HG03571 (cell line): Measurements from ENCODE around the gene RETREG1.
"Not testable (repeated sequence)": the region's sequence is repeated elsewhere in the genome, so short reads cannot be mapped to it uniquely, and the experiment has no call there.

Source experiments
- ATAC-seq: cut with Tn5 transposase; IDR thresholded peaks from one replicate; pipeline ENCODE4 v1.9.1; 2021; ENCODE audit not compliant: unreplicated experiment

Gene RETREG1

DNA sequence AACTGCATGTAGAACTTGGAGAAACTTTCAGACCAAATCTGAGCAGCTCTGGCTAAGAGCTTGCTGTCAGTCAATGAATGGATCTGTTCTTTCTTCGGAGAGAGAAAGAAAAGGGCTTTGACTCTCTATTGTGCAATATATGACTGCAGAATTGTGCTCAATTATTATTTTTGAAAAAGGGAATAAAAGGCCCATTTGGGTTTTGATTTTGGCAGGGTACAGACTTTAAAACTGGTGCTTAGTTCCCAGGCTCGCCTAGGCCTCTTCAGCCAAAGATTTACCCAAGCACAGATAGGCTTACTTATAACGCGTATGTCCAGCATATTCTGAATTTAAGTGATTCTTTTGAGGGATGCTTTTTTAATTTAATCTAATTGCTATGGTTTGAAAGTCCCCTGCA, 59.3 kb downstream of the RETREG1 start:
- ATAC-seq, result no peak

DNA sequence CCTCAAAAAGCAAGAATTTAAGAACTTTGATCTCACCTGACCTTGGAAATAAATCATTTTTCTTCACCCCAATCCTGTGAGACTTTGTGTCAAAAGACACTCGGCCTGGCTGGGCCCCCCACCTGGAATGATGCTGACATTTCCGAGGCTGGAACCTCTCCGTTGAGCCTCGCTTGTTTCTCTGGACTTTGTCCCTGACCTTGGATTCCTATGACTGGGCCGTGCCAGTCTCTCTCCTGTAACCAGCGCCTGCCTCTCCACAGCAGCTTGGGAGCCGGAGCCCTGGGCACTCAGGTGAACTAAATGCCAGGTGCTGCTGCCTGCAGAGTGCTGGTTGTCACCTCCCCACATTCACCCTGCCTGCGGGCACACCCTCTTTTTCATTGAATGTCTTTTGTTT, 62.7 kb downstream of the RETREG1 start:
- no peak for ATAC-seq

DNA sequence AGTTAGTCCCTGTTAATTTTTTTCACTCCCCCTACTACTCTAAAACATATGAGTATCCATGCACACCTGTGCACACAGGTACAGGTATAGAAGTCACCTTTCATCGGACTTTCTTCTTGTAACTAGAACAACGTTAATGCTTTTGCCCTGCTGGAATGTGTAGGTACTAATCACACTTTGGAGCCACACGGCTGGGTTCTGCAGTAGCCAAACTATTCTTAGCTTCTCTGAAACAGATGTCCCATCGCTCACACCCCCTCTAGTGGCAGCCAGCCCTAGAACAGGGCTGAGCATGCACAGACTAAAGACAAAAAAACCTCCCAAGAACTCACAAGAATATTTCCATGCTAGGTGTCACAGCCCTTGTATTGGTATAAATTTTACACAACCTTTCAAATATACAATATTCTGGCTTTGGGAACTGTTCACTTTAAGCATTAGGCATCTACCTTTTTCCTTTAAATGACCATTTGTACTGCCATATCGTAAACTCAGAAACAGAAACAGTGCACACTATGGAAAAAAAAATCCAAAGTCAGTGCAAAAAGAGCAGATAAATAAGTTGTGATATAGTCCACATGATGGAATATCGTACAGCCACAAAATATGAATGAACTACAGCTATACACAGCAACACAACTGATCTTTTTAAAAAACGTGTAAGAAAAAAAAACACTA, 64.0 kb downstream of the RETREG1 start:
- peak; percentile 59 for ATAC-seq

DNA sequence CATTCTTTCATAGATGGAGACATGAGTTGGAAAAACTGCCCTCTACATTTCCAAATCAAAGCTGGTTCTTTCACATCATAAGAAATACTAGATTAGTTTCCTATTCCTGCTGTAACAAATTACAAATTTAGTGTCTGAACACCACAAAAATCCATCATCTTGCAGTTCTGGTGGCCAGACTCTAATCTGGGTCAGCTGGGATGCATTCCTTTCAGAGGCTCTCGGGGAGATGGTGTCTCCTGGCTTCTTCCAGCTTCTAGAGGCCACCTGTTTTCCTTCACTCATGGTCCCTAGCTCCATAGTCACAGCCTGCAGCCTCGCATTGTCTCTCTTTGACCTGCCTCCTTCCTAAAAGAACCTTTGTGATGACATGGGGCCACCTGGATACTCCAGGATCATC, 65.2 kb downstream of the RETREG1 start:
- no peak for ATAC-seq

DNA sequence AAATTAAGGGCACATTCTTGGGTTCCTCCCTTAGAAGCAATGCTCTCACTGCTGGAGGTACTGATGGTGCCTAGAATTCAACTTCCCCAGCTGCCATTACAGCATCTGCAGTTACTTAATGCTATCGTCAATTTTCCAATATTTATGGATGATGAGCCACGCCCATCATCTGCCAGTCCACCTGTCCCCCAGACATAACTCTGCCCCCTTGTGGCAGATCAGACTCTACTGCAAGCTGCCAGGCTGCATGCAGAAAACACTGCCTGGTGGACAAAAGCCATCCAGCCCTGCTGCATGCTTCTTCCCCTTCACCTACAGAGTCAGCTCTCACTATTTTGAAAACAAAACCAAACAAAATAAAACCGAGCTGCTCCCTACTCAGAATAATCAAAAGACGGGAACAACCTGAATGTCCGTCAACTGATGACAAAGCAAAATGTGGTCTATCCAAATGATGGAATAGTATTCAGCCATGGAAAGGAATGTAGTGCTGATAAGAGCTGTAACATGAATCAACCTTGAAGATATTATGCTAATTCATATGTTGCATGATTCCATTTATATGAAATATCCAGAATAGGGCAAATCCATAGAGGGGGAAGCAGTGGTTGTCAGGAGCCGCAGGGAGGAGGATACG, 66.4 kb downstream of the RETREG1 start:
- peak; percentile 64 for ATAC-seq

DNA sequence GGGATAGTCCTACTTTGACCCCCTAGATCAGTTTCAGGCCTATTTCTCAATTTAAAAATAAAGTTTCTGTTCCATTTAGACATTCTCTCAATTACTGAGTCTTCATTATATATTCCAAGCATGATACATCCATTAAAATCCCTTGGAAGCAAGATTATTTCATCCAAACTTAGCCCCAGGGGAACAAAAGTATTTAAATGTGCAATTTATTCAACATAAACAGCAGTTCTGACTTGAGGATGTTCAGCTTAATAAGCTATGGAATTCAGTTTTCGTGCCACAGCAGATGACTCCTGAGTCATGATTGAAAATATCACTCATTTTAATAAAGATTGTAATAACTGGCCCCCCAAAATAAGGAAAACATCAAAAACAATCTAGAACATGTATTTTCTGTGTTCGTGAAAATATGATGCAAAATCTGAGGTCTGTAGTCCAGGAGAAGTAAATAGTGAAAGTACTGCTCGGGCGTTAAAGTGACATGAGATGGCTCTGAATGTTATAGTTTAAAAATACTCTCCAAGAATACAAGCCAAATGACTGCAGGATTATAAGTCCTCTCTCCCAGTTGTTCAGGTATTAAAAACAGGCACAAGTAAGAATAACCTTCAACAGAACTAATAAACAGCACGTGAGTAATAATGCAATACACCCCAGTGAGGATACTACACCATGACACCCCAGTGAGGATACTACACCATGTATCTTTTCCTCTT, 67.1 kb downstream of the RETREG1 start:
- no peak for ATAC-seq

DNA sequence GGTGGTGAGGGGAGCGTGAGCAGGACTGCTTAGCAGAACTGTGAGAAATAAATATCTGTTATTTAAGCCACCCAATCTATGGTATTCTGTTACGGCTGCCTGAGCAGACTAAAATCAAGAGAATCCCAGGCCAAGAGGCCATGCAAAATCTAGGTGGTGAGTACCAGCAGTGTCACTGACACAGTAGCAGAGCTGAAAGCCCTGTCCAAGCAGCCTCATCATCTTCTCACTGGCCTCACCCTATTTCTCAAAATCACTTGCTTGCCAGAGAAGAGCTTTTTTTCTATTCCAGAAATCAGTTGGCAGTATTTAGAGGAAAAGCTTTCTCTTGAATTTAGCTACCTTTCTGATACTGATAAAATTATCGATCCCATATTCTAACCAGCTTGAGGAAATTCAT, 68.0 kb downstream of the RETREG1 start:
- ATAC-seq, result no peak

DNA sequence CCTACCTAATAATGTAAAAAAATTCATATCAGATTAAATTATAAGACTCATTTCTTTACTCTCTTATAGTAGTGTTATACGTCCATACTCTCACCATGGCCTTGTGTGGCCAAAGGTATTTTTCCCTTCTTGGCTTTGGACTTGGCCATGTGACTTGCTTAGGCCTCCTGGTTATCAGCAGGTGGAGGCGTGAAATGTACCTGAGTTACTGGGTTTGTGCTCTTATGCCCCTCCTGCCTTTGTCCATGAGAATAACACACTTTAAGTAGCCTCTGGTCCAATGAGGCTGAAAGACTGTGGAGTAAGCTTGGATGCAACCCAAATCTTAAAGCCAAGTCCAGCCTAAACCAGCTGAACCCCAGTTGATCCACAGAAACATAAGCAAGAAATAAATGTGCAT, 68.7 kb downstream of the RETREG1 start:
- no peak for ATAC-seq

DNA sequence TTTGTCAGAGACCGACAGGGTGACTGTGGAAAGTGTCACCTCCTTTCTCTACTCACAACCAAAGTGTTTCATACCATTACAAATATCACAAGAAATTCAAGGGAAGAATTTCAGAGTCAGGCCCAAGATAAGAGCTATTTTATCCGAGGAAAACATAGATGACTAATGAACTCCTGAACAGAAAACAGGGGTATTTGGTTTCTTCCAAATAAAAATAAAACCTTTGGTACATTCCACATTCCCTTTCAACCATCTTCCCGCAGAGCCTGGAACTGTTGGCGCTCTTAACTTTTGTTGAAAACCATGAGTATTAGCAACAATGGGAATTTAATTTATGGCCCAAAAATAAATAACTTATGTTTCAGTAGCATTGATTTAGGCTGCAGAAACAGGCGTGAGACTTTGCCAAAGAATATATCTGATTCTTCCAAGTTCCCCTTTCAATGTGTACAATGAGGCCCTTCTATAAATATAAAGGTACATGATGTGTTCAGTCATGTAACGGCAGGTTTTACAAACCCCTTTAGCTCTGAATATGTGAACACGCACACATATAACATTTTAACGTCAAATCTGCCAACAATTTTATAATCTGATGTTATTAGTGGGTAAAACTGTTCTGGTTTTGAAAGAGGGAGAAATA, 69.5 kb downstream of the RETREG1 start:
- ATAC-seq, result no peak

DNA sequence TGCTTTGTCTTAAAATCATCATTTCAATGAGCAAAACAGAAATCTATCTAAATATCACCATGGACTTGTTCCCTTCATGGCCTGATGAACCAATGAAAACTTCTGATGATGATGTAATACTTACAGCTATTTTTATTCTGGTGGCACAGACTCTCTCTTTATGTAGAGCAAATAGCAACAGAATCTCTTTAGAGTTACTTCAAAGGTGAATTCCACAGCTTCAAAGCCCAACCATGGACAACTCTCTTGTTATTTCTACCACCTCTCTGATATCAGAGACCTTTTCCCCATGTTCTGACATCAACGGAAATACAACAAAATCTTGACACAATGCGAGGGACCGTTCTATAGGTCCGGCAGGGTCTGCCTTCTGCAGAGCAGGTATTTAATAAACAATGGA, 70.1 kb downstream of the RETREG1 start:
- no peak for ATAC-seq

DNA sequence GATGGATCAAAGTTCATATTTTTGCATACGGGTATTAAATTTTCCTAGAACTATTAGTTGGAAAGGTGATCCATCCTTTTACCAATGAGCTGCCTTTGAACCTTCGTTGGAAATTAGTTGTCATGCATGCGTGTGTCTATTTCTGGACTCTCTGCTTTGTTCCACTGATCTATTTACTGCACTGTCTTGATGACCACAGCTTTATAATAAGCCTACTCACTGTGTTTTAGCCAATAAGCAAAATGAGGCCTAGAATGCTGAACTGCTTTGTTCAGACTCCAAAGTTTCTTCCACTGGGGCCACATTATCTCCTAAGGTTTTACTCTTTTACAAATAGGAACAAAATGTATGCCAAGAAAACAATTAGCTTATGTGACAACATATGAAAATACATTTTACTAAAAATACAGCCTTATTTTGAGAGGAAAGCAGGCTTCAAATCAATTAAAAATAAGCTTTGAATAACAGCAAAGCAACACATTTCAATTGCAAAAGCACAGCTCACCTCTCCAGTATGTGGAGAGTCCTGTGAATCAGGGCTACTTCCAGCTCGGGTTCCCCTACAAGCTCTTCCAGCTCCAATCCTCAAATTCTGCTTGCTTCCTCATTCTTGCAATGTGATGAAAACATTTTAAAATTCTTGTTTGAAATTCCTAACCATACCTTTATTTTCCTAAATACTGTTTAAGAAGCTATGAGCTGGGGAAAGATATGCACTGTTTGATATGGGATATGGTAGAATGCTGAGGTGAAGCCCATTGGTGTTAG, 72.0 kb downstream of the RETREG1 start:
- ATAC-seq, result no peak

DNA sequence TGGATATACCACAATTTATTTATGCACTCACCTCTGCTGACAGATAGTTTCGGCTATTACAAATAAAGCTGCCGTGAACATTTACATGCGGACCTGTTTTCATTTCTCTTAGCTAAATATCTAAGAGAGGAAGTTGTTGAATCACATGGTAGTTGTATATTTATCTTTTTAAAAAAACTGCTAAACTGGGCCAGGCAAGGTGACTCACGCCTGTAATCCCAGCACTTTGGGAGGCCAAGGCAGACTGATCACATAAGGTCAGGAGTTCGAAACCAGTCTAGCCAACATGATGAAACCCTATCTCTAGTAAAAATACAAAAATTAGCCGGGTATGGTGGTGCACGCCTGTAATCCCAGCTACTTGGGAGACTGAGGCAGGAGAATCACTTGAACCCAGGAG, 73.6 kb downstream of the RETREG1 start:
- ATAC-seq, result not testable (repeated sequence)

DNA sequence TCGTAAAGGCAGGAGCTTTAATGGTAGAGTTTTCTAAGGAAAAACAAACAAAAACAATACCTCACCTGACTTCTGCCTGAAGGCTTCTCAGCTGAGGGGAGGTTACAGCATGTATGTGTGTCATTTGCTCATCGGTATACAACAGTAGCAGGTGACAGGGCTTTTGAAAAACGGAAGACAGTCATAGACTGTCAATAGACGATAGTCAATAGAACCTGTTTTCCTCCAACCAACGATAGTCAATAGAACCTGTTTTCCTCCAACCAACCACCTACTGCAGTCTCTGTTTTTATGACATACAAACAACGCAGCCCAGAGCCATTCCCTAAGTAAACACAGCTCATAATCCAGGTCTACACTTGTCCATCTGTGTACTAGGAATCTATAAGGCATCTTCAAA, 74.6 kb downstream of the RETREG1 start:
- no peak for ATAC-seq

DNA sequence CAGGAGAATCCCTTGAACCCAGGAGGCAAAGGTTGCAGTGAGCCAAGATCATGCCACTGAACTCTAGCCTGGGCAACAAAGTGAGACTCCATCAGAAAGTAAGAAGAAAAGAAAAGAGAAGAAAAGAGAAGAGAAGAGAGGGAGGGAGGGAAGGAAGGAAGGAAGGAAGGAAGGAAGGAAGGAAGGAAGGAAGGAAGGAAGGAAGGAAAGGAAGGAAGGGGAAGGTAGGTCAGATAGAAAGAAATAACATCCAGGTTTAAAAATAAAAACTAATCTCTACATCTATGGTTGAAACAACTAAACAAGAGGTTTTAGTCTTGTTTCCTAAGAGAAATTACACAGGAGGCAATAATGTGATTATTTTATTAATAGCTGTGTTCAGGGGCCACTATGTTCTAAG, 75.2 kb downstream of the RETREG1 start:
- ATAC-seq, result not testable (repeated sequence)

DNA sequence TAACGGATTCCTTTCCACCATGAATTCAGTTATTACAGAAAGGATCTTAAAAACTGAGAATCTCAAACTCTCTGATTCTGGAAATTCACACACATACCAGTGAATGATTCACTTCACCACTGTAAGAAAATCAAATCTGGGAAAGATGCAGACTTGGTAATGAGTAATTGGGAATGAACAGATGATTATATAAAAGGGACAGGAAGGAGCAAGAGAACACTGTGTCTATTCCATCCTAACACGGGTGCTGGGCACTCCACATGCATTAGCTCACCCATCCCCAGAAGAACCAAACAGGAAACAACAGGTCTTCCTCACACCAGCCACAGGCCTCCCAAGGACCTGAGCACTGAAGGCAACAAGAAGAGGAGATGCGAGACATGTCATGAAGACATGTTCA, 76.4 kb downstream of the RETREG1 start:
- ATAC-seq, result no peak

DNA sequence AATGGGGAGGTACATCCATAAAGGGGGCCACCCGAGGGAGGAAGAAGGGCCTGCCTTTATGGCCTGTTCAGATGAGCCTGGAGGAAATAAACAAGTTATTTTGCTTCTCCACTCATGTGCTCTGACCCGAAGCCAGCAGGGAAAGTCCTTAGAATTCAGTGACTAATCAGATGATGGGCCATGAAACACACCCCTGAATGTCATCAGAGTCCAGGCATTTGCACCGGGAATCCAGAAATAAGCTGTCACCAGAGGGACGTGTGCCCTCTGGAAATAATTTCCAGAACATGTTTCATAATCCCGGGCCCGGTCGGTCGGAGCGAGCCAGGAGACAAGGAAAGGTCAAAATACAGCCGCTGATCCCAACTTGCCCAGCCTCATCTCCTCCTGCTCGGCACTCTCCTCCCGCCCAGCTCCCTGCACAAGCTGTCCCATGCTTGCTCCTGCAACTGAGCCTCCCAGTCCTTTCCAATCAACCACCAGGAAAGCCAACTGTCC, 77.6 kb downstream of the RETREG1 start:
- ATAC-seq, result no peak

DNA sequence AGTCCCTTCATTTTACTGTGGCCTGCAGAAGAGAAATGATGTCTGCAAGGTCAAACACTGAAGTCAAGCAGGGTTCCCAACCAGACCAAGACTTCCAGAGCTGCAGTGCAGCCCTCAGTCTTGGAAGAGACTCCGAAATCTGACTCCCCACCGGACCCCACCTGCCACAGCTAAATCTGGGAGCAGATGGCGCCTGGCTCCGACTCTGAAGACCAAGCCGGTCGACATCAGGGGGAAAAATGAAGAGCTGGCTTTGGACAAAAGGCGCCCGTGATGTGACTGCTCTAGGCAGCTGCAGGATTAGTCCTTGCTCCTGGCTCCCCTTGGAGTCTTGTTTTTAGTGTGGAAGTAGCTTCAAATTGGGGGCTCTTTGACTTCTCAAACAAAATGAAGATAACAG, 78.8 kb downstream of the RETREG1 start:
- no peak for ATAC-seq

DNA sequence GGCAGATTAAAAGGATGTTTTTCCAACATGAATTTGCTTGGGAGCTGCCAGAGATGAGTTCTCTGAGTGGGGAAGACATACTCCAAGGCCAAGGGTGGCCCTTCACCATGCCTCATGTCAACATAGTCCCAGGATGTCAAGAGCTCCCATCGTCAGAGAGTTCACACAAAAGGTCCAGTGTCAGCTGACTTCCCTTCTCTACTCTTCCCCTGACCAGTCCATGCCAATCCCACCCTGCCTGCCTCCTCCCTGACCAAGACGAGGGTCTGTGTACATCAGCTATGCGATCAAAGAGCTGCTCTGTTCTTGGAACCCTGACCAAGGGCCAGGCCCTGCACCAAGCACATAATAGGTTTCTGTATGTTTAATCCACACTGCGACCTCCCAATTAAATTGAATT, 80.0 kb downstream of the RETREG1 start:
- ATAC-seq, result no peak

DNA sequence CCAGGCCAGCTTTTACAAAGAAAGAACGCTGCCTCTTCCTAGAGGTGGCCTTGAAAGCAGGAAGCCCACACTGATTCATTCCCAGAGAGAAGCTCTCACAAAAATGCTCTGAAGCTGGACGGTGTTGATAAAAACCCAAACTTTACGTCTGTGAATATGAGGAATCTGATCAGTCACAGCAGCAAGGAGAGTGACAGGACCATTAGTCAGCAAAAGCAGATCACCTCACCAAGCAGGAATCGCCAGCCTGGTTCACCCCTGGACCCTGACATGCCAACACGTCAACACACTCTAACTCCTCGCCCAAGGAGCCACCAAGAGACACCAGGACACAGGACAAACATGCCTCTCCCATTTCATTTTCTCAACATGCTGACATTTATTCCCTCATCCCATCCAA, 80.6 kb downstream of the RETREG1 start:
- no peak for ATAC-seq

DNA sequence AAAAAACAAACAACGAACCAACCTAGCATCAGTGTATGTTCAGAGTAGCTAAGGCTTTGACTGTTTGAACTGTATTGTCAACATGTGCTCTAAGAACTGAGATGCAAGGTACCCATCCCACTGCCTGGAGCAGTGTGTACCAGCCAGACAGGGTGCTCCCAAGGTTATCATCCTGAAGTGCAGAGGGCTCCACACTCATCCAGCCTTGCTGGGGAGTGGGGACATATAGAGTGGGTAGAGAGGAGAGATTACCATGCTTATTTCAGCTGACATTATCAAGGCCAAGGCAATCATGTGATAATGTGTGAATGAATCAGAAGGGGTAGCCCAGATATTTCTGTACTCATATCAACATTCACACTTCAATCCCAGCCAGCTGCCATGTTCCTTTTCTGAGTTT, 82.5 kb downstream of the RETREG1 start:
- no peak for ATAC-seq

DNA sequence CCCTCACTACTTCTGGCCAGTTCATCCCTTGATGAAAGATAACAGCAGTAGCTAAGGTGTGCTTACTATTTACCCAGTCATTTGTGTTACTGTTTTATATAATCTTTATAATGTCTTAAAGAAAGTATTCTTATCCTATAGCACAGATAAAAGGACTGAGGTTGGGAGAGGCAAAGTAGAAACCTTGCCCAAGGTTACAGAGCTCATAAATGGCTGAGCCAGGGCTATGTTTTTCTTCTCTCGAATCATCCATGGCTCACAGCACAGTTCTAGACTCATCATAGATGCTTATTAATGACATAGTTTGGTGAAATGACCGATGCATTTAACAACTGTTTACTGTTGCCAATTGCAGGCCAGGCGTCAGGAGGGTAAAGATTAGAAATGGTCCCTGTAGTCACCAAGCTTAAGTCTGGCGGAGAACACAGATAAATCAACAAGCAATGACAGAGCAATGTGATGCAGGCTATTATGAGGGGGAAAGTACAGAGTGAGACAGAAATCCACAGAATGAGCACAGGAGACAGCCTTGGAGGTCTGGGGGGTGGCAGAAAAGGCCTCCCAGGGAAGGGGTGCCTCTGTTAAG, 85.6 kb downstream of the RETREG1 start:
- no peak for ATAC-seq
